Body of pancreas (tissue), 4 donors: Measurements from ENCODE around the gene SLC25A25. TPM values are rescaled to one million over a fixed set of nuclear protein-coding genes. Genes with fewer than 3 reads are reported as not detected.

Experiments
- ATAC-seq: fragments of 150-250 bp; one replicate; pipeline ENCODE4 v1.9.1; 2016
- DNase-seq, 4 donors: peaks; one replicate each; pipeline ENCODE4 v3.0.0-alpha.2; 2019
- H3K27ac ChIP-seq, 4 donors: fragments of 200-600 bp; sonication (generic); 1 replicate in 3 of 4; 2 replicates in 1 of 4; pipeline versions ENCODE4 v1.5.1 to v1.6.1; 2016 to 2019; ENCODE audit warnings: mild to moderate bottlenecking in 1 of 4, mixed read lengths in 1 of 4, moderate library complexity in 1 of 4
- H3K27me3 ChIP-seq, 2 donors: fragments of 200-600 bp; sonication (generic); one replicate each; pipeline ENCODE4 v1.6.0; 2016; ENCODE audit warnings: mild to moderate bottlenecking in 1 of 2
- H3K36me3 ChIP-seq, 2 donors: fragments of 200-600 bp; sonication (generic); replicated peaks in 1 of 2; 2 replicates each; pipeline ENCODE4 v1.5.1; 2016; ENCODE audit warnings: low read depth in 2 of 2; ENCODE audit not compliant: insufficient read depth in 1 of 2
- H3K4me1 ChIP-seq: fragments of 200-600 bp; sonication (generic); one replicate; pipeline ENCODE4 v1.6.0; 2016
- H3K4me3 ChIP-seq, 2 donors: fragments of 200-600 bp; sonication (generic); 1 replicate in 1 of 2; 2 replicates in 1 of 2; pipeline ENCODE4 v1.5.1; 2016 to 2019
- H3K9me3 ChIP-seq, 3 donors: fragments of 200-600 bp; sonication (generic); 1 replicate in 2 of 3; 2 replicates in 1 of 3; pipeline ENCODE4 v1.5.1; 2016
- CTCF ChIP-seq, 7 experiments: fragments of 450-650 bp in 4 of 7; fragments of 200-600 bp in 3 of 7; sonication (generic) in 3 of 7; IDR thresholded peaks; one replicate each; pipeline ENCODE4 v1.5.1; 2016 to 2019; ENCODE audit warnings: antibody characterized with exemption in 7 of 7
- POLR2A ChIP-seq, 3 donors: fragments of 450-650 bp; IDR thresholded peaks; one replicate each; pipeline ENCODE4 v1.6.1; 2016; ENCODE audit warnings: antibody characterized with exemption in 3 of 3, mild to moderate bottlenecking in 2 of 3
- WGBS, 2 donors: methylation state at CpG; one replicate each; pipeline ENCODE4 v1.1.5; 2017; 5-methylcytosine and 5-hydroxymethylcytosine counted together
- intact Hi-C: fragments of 100-400 bp; cut with DNase I; formaldehyde crosslinking; loops from one replicate; pipeline ENCODE4 v1.15.1; 2023
- total RNA-seq, 2 donors: library from RNA; depleted of rRNA; stranded (reverse); fragments of >200 nt; gene quantifications; one replicate each; pipeline ENCODE4 v1.1.0, GENCODE V29; 2016

SLC25A25 gene
- total RNA-seq, 2 donors from 2014 or later = 31.4 to 36.6 TPM

- Histone ChIP-seq H3K9me3 (no peaks in the 10 kb centered on the region), H3K4me1 (peaks cover 15% of the 10 kb centered on the region), H3K36me3 (no peaks in the 10 kb centered on the region), H3K27ac (no peak overlapping the region), H3K27me3 (no peaks in the 10 kb centered on the region), H3K4me3 (no peak overlapping the region)
- intact Hi-C loops = no loop called here
- WGBS, 2 donors = 72 to 79% methylated on average over 3 of the region's 3 CpGs
- DNase-seq (no peak), ATAC-seq (no peak)
- TF ChIP-seq CTCF (IDR thresholded peaks at IDR 0.05) = no peak
- TF ChIP-seq POLR2A (IDR thresholded peaks at IDR 0.05) = no peak
These were observed 18.2 kb upstream of the SLC25A25 start for GRCh38 chr9:128049843-128050242.

GRCh38 chr9:128051932-128052709, 15.9 kb upstream of the SLC25A25 start:
- DNase-seq = peak; percentile 40 to 96 (median 62)
- H3K27ac ChIP-seq = peak overlapping the region in 2 of 4 donors; percentile 57 to 88
- H3K27me3 ChIP-seq = no peaks in the 10 kb centered on the region
- H3K4me3 ChIP-seq = no peak overlapping the region
- H3K4me1 ChIP-seq = peaks cover 38% of the 10 kb centered on the region
- H3K9me3 ChIP-seq = no peaks in the 10 kb centered on the region
- TF ChIP-seq POLR2A (IDR thresholded peaks at IDR 0.05) (no peak), CTCF (IDR thresholded peaks at IDR 0.05) (no peak)
- WGBS, 2 donors = 75 to 88% methylated on average over 12 to 15 of the region's 15 CpGs
- intact Hi-C loops = no loop called here
- peak; percentile 20 for ATAC-seq
- H3K36me3 ChIP-seq = no peaks in the 10 kb centered on the region

DNA sequence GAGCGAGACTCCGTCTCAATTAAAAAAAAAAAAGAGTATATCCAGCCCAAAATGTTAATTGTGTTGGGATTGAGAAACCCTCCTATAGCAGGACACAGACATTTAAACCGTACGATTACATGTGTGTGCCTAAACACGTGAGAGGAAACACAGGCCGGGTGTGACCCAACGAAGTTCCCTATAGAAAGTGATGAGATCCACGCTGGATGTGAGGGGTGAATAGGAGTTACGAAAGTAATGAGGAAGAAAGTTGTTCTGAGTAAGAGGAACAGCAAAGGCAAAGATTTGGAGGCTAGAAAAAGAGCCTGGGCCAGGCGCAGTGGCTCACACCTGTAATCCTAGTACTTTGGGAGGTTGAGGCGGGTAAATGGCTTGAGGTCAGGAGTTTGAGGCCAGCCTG, 14.5 kb upstream of the SLC25A25 start:
- Histone ChIP-seq H3K4me1 (peaks cover 52% of the 10 kb centered on the region), H3K9me3 (no peaks in the 10 kb centered on the region), H3K27ac (peak overlapping the region in 1 of 4 donors; percentile 90), H3K27me3 (no peaks in the 10 kb centered on the region), H3K36me3 (no peaks in the 10 kb centered on the region), H3K4me3 (no peak overlapping the region)
- ATAC-seq (no peak), DNase-seq (peak in 1 of 4 donors; percentile 72)
- no peak for TF ChIP-seq POLR2A (IDR thresholded peaks at IDR 0.05)
- no peak for TF ChIP-seq CTCF (IDR thresholded peaks at IDR 0.05)
- intact Hi-C loops = no loop called here
- 83 to 86% methylated on average over 11 of the region's 11 CpGs for WGBS, 2 donors

GRCh38 chr9:128054087-128054486, 13.9 kb upstream of the SLC25A25 start:
- intact Hi-C loops = no loop called here
- TF ChIP-seq POLR2A (IDR thresholded peaks at IDR 0.05) (no peak), CTCF (IDR thresholded peaks at IDR 0.05) (no peak)

More at GRCh38 chr9:128054087-128054486, 13.9 kb upstream of the SLC25A25 start:
- H3K27ac ChIP-seq = peak overlapping the region in 1 of 4 donors; percentile 90
- no peaks in the 10 kb centered on the region for H3K27me3 ChIP-seq
- ATAC-seq = no peak
- no peaks in the 10 kb centered on the region for H3K9me3 ChIP-seq
- H3K36me3 ChIP-seq = no peaks in the 10 kb centered on the region
- no peak for DNase-seq
- H3K4me1 ChIP-seq = peaks cover 57% of the 10 kb centered on the region
- no peak overlapping the region for H3K4me3 ChIP-seq
- 63 to 94% methylated on average over 3 of the region's 3 CpGs for WGBS, 2 donors
